OCI-LY3 (cell line): ENCODE results near the gene NRROS.

Source experiments
- EZH2phosphoT487 ChIP-seq: fragments of 200-600 bp; shearing (Covaris generic); IDR thresholded peaks from 2 replicates; pipeline ENCODE4 v1.6.1; 2018; ENCODE audit warnings: antibody characterized with exemption, mixed run types, low read depth
- TF ChIP-seq, protein P1 (sequence below): fragments of 200-600, 300-600 bp; sonication (generic); IDR thresholded peaks from 2 replicates; pipeline ENCODE4 v1.5.1; 2014; ENCODE audit warnings: antibody characterized with exemption, low read length, low read depth

DNA sequence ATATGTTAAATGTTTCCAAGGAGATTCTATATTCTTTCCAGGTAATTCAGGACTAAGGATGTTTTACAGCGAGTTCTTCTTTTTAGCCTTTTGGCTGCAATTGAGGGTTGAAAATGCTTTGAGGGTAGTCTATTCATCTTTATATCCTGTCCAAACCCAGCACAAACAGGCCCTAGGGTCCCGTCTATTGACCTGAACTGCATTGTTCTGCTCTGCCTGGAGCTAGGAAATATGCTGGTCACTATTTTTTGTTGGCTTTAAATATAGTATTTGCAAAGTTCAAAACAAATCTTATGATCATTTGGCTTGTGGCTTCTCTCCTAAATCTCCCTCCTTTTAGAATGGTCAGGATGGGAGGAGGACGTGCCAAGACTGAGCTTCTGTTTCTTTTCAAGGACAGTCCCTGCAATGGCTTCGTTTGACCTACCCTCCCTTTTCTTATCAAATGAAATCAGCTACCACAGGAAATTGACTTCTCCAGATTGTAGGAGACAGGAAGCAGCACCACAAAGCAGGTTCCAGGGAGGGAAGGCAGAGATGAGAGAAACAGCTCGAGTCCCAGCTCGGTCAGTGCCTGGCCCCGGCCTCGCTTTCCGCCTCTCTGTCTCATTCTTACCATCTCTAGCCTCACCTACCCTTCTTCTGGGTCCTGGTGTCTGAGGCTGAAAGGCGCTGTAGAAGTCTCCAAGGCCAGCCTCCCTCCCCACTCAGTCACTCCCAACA, 27.6 kb upstream of the NRROS start:
- TF ChIP-seq, protein P1, sequence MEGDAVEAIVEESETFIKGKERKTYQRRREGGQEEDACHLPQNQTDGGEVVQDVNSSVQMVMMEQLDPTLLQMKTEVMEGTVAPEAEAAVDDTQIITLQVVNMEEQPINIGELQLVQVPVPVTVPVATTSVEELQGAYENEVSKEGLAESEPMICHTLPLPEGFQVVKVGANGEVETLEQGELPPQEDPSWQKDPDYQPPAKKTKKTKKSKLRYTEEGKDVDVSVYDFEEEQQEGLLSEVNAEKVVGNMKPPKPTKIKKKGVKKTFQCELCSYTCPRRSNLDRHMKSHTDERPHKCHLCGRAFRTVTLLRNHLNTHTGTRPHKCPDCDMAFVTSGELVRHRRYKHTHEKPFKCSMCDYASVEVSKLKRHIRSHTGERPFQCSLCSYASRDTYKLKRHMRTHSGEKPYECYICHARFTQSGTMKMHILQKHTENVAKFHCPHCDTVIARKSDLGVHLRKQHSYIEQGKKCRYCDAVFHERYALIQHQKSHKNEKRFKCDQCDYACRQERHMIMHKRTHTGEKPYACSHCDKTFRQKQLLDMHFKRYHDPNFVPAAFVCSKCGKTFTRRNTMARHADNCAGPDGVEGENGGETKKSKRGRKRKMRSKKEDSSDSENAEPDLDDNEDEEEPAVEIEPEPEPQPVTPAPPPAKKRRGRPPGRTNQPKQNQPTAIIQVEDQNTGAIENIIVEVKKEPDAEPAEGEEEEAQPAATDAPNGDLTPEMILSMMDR = no peak
- TF ChIP-seq EZH2phosphoT487 = no peak
